22Rv1 (cell line): Measurements from ENCODE around the gene INSL3.

Experiments used
- ZFX ChIP-seq: fragments of 450-650 bp; IDR thresholded peaks from 2 replicates; pipeline ENCODE4 v1.6.1; 2017; ENCODE audit warnings: antibody characterized with exemption, borderline replicate concordance
- TF ChIP-seq, protein P1 (sequence below): fragments of 450-650 bp; IDR thresholded peaks from 2 replicates; pipeline ENCODE4 v1.5.1; 2017; ENCODE audit warnings: mild to moderate bottlenecking

DNA sequence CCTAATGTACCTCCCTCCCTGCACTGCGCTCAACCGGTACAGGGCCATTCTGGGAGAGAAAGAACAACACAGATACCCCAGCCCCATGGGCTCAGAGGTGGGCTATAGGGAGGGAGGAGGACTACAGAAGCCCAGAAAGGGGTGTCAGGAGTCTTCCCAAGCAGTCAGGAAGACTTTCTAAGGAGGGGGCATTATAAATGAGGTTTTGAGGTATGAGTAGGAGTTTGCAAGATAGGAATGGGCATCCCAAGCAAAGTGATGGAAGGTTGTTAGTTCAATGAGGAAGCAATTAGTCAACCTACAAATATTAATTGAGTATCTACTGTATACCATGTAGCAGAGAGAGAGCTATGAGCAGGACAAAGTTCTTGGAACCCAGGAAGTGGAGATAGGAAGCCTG lies 32.7 kb downstream of the INSL3 start:
- TF ChIP-seq, protein P1, sequence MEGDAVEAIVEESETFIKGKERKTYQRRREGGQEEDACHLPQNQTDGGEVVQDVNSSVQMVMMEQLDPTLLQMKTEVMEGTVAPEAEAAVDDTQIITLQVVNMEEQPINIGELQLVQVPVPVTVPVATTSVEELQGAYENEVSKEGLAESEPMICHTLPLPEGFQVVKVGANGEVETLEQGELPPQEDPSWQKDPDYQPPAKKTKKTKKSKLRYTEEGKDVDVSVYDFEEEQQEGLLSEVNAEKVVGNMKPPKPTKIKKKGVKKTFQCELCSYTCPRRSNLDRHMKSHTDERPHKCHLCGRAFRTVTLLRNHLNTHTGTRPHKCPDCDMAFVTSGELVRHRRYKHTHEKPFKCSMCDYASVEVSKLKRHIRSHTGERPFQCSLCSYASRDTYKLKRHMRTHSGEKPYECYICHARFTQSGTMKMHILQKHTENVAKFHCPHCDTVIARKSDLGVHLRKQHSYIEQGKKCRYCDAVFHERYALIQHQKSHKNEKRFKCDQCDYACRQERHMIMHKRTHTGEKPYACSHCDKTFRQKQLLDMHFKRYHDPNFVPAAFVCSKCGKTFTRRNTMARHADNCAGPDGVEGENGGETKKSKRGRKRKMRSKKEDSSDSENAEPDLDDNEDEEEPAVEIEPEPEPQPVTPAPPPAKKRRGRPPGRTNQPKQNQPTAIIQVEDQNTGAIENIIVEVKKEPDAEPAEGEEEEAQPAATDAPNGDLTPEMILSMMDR: no peak
- no peak for TF ChIP-seq ZFX
